T follicular helper cell (primary cell): ENCODE results near the gene IGFL3.
"Not testable (repeated sequence)": the region's sequence is repeated elsewhere in the genome, so short reads cannot be mapped to it uniquely, and the experiment has no call there.

ENCODE experiments used
- DNase-seq: peaks from one replicate; pipeline ENCODE4 v3.0.0-alpha.2; 2020; ENCODE audit warnings: low read depth
- total RNA-seq, 2 experiments: gene quantifications; one replicate each; lab custom pipeline; 2026; lab: John Stamatoyannopoulos, UW

IGFL3 gene
- total RNA-seq: 0 reads per million in 2 experiments

DNA sequence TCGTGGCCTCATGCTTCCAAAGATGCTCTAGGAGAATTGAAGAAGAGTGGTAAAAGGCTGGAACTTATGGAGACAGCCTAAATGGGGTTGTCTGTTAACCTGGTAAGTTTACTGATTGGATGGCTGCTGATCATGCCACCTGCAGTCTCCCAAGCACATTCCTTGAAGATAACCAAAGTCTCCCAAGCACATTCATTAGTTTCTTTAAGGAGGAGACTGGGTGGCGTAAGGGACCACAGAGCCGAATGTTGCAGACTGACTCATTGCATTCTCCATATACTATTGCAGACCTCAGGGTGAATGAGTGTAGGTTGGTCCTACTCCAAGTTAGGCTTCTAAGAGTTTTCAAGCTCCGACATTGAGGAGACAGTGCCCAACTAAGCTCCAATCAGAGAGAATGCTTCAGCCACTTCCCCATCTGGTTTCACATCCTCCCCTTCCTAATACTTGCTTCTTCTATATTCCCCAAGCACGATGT is at the start of gene IGFL3:
IGFL3 (minus strand) TSS at position 51 of the 478 bp plus-strand sequence; CDS start at position 12, 39 bp downstream.
- no peak for DNase-seq

GRCh38 chr19:46173886-46174480 is 49.5 kb upstream of the IGFL3 start:
- no peak for DNase-seq

- DNase-seq: no peak
These were observed 38.2 kb upstream of the IGFL3 start for GRCh38 chr19:46162731-46163130.

- not testable (repeated sequence) for DNase-seq
These were observed 37.3 kb upstream of the IGFL3 start for GRCh38 chr19:46161642-46162257.

GRCh38 chr19:46160233-46160775 is 35.8 kb upstream of the IGFL3 start:
- DNase-seq: no peak

- no peak for DNase-seq
These were observed 35.1 kb upstream of the IGFL3 start for GRCh38 chr19:46159418-46160232.

- DNase-seq: no peak
These were observed 30.7 kb upstream of the IGFL3 start for GRCh38 chr19:46155237-46155636.

- no peak for DNase-seq
These were observed 26.1 kb upstream of the IGFL3 start for GRCh38 chr19:46150606-46151005.

DNA sequence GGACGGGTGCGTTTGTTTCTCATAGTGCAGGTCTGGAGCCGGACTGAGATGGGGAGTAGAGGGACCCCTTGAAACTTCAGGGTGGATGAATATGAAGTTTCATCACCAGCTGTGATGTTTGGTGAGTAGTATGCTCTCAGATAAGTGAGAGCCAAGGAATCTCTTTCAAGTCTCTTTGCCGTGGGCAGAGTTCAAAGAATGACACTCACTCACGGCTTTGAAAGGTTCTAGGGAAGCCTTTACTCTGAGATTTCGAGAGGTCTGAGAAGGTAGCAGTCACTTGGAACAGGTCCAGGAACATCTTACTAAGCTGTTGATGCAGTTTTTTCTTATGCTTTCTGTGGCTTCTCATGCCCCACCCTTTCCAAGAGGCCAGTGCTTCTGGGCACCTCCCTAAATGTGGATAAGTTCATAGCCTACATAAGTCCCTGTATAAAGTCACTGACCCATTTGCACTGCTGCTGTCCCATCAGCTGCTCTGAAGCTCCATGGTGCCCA is 23.4 kb upstream of the IGFL3 start, which contains the start of gene IGFL2:
IGFL2 (plus strand) TSS at position 448 of the 498 bp plus-strand sequence; CDS start at position 489, 41 bp downstream.
- no peak for DNase-seq

DNA sequence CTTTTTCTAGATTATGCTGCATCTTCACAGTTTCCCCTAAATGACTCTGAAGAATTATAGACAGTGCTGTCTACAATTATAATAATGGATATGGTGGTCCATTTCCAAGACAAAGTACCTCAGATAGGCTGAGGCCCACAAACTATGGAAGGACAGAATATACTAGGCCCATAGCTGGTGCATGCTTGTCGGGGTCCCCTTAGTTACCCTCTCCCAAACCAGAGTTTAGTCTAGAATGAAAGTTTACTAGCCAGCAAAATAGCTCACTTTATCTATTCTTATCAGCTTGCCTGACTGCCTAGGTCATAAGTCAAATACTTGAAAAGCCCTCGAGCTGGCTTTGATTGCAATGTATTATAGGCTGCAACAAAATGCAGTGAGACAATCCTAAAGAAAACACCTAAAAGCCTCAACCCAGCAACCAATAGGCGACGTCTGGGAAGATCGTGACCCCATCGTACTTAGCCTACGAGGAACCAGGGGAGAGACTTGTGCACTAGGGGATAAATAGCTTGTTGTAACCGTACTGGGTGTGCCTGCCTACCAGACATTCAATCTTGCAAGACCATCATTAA is 22.8 kb upstream of the IGFL3 start:
- no peak for DNase-seq

DNA sequence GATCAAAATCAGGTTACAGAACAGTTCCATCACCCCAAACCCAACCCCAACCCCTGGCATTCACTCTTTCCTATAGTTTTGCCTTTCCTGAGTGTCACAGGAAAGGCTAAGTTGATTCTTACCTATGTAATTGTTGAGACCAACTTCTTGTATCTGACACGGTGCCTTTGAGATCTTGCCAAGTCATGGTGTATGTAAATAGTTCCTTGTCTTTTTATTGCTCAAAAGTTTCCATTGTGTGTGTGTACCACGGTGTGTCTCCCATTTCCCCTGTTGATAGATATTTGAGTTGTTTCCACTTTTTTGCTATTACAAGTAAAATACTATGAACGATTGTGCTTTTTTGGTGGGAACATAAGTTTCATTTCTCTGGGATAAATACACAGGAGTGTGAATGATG is 20.3 kb upstream of the IGFL3 start:
- DNase-seq: no peak

DNA sequence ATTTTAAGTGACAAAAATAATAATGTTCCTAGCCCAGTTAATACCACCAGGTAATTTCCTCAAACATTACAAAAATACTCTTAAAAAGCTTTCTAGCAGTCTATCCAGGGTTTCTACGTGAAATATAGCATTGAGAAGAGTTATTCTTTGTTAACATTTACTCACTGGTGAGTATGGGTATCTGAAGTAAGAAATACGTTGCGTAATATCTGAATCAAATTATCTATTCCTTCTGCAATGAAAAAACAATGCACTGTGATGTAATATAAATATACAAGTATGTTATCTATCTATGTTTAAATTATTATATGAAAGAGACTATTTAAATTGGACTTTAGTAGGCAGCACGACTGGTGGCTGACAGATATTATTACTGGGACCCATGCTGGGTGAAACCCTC is 17.8 kb upstream of the IGFL3 start:
- DNase-seq: no peak

DNA sequence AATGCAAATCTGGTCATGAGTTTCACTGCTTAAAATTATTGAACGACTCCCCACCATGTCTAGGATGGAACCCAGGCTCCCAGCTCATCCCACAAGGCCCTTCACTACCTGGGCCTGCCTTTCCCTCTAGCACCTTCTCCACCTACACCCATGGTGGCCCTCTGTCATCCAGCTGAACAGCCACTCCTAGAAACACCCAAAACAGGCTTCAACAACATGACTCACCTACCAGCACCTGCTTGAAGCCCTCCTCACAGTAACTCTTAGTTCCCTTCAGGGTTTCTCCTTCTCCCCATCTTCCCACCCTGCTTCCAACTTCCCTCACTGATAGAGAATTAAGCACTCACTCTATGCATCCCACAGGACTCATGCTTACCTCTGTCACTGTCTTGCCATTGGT is 16.9 kb upstream of the IGFL3 start:
- DNase-seq: no peak

- DNase-seq: no peak
These were observed 13.5 kb upstream of the IGFL3 start for GRCh38 chr19:46137915-46138473.

DNA sequence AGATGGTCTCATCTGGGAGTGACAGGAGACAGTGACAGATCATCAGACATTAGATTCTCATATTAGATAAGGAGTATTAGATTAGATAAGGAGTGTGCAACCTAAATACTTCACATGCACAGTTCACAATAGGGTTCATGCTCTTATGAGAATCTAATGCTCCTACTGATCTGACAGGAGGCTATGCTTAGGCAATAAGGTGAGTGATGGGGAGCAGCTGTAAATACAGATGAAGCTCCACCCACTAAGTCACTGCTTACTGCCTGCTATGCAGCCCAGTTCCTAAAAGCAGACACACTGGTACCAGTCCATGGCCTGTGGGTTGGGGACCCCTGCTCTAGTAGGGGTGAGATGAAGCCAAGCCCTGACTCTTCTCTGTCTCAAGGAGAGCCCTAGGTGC is 10.0 kb upstream of the IGFL3 start:
- DNase-seq: no peak

DNA sequence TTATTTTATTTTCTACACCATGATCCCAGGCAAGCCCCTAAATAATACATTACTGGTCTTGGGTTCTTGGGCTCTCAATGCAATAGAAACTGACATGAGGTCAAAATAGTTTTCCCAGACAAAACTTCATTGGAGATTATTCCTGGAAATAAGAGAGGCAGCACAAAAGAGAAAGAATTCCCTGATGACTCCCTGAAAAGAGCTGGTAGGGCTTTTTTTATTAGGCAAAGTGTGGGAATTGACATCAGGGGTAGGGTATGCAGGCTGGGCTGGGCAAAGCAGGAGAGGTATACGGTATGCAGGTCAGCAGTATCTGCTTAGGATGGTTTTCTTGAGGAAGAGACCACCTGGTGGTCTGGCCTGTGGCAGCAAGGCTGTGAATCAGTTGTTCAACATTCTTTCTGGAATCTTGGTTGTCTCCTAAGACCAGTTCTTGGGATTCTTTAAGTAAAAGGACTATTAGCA is 9.3 kb upstream of the IGFL3 start:
- DNase-seq: no peak

DNA sequence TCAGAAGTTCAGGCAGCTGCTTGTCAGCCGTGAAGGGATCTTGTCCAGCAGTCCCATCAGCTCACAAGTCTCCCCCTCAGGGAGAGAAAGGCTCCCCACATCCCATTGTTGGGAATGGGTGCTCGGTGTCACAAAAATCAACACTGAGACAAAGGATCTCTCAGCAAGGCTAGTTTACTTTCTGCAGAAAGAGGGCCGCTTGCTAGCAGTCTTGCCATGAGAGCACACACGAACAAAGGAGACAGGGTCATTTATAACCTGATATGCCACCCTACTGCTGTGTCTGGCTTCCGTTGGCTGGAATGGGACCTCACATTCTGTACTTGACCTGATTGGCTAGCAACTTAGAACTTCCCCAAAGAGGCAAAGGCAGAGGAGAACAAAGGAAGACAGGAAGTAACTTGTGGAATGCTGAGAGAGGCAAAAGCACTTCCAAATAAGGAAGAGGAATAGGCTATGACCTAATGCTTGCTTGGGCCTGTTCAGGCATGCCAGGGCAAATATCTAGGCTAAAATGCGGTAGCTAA is 8.7 kb upstream of the IGFL3 start:
- DNase-seq: no peak

- DNase-seq: no peak
These were observed 8.1 kb upstream of the IGFL3 start for GRCh38 chr19:46132508-46133100.

- no peak for DNase-seq
These were observed 7.1 kb upstream of the IGFL3 start for GRCh38 chr19:46131485-46132143.

- DNase-seq: no peak
These were observed 1.6 kb upstream of the IGFL3 start for GRCh38 chr19:46126086-46126580.
